Hepatocyte (in vitro differentiated cells): Measurements from ENCODE around the gene FBXL17. TPM values are rescaled to one million over a fixed set of nuclear protein-coding genes. Genes with fewer than 3 reads are reported as not detected.

Experiments used
- DNase-seq: peaks from one replicate; pipeline ENCODE4 v3.0.0-alpha.2; 2016; ENCODE audit warnings: low spot score
- H2AFZ ChIP-seq: fragments of 200-600 bp; sonication (generic); 2 replicates; pipeline ENCODE4 v1.6.0; 2016; ENCODE audit warnings: antibody characterized with exemption, mild to moderate bottlenecking
- H3K27ac ChIP-seq: fragments of 200-600 bp; sonication (generic); 2 replicates; pipeline ENCODE4 v1.5.1; 2016; ENCODE audit warnings: mild to moderate bottlenecking
- H3K27me3 ChIP-seq: fragments of 200-600 bp; sonication (generic); 2 replicates; pipeline ENCODE4 v1.6.1; 2016
- H3K36me3 ChIP-seq: fragments of 200-600 bp; sonication (generic); replicated peaks from 2 replicates; pipeline ENCODE4 v1.5.1; 2016; ENCODE audit warnings: low read depth; ENCODE audit not compliant: insufficient read depth
- H3K4me1 ChIP-seq: fragments of 200-600 bp; sonication (generic); 2 replicates; pipeline ENCODE4 v1.5.1; 2016; ENCODE audit warnings: mild to moderate bottlenecking, moderate library complexity; ENCODE audit not compliant: insufficient read depth
- H3K4me2 ChIP-seq: fragments of 200-600 bp; sonication (generic); 2 replicates; pipeline ENCODE4 v1.6.0; 2016
- H3K4me3 ChIP-seq: fragments of 200-600 bp; sonication (generic); 2 replicates; pipeline ENCODE4 v1.5.1; 2016; ENCODE audit warnings: mild to moderate bottlenecking
- H3K79me2 ChIP-seq: fragments of 200-600 bp; sonication (generic); 2 replicates; pipeline ENCODE4 v1.6.0; 2017; ENCODE audit warnings: mild to moderate bottlenecking
- H3K9me2 ChIP-seq: fragments of 200-600 bp; sonication (generic); replicated peaks from 2 replicates; pipeline ENCODE4 v1.6.0; 2017; ENCODE audit warnings: mild to moderate bottlenecking; ENCODE audit not compliant: insufficient read depth
- H3K9me3 ChIP-seq: fragments of 200-600 bp; sonication (generic); 2 replicates; pipeline ENCODE4 v1.5.1; 2016; ENCODE audit warnings: low read depth, mild to moderate bottlenecking
- H4K20me1 ChIP-seq: fragments of 200-600 bp; sonication (generic); 2 replicates; pipeline ENCODE4 v1.6.0; 2016; ENCODE audit warnings: mild to moderate bottlenecking; ENCODE audit not compliant: insufficient read depth, poor library complexity, severe bottlenecking
- CTCF ChIP-seq: fragments of 200-600 bp; sonication (generic); IDR thresholded peaks from 2 replicates; pipeline ENCODE4 v1.5.1; 2016; ENCODE audit warnings: antibody characterized with exemption, mild to moderate bottlenecking; ENCODE audit not compliant: poor library complexity
- EZH2 ChIP-seq: fragments of 200-600 bp; sonication (generic); IDR thresholded peaks from 2 replicates; pipeline ENCODE4 v1.6.1; 2016; ENCODE audit warnings: antibody characterized with exemption, mild to moderate bottlenecking, borderline replicate concordance
- EZH2phosphoT487 ChIP-seq: fragments of 200-600 bp; sonication (generic); IDR thresholded peaks from one replicate; pipeline ENCODE4 v1.6.1; 2018; ENCODE audit warnings: antibody characterized with exemption, mild to moderate bottlenecking, low read depth, moderate library complexity; ENCODE audit not compliant: unreplicated experiment, severe bottlenecking
- WGBS: methylation state at CpG from one replicate; pipeline ENCODE4 v1.1.6; 2016; ENCODE audit warnings: low lambda C conversion rate; ENCODE audit errors: missing lambda C conversion rate; 5-methylcytosine and 5-hydroxymethylcytosine counted together
- polyA plus RNA-seq: library from polyadenylated mRNA; unstranded; fragments of >200 nt; fragmentation: Nextera tagmentation; extraction: Ambion mirVana; gene quantifications from 2 replicates; pipeline ENCODE4 v1.2.1, GENCODE V29; 2016
- total RNA-seq: library from RNA; depleted of rRNA; stranded (reverse); fragments of >200 nt; gene quantifications from 2 replicates; pipeline ENCODE4 v1.2.3, GENCODE V29; 2014

The FBXL17 gene
- total and polyA plus RNA-seq, 2 experiments from 2014 or later, result 12.5 to 18.2 TPM

GRCh38 chr5:107814183-107814827, 567.6 kb downstream of the FBXL17 start:
- no peak overlapping the region for H3K4me3 ChIP-seq
- no peak for DNase-seq
- H4K20me1 ChIP-seq, result no peaks in the 10 kb centered on the region
- H3K27ac ChIP-seq, result no peak overlapping the region
- no peaks in the 10 kb centered on the region for H3K4me1 ChIP-seq
- no peak overlapping the region for H3K4me2 ChIP-seq
- no peaks in the 10 kb centered on the region for H3K27me3 ChIP-seq
- H3K36me3 ChIP-seq, result no peaks in the 10 kb centered on the region
- TF ChIP-seq EZH2 (no peak), EZH2phosphoT487 (no peak), CTCF (no peak)
- H2AFZ ChIP-seq, result no peak overlapping the region
- no peaks in the 10 kb centered on the region for H3K9me3 ChIP-seq
- WGBS, result 91% methylated on average over 7 of the region's 7 CpGs
- no peaks in the 10 kb centered on the region for H3K79me2 ChIP-seq
- no peaks in the 10 kb centered on the region for H3K9me2 ChIP-seq

GRCh38 chr5:107813559-107813958, 568.3 kb downstream of the FBXL17 start:
- Histone ChIP-seq H3K4me2 (no peak overlapping the region), H3K9me3 (no peaks in the 10 kb centered on the region), H3K4me1 (peaks cover 1% of the 10 kb centered on the region), H3K36me3 (no peaks in the 10 kb centered on the region), H4K20me1 (no peaks in the 10 kb centered on the region), H3K9me2 (no peaks in the 10 kb centered on the region), H3K4me3 (no peak overlapping the region), H3K27me3 (no peaks in the 10 kb centered on the region), H3K27ac (no peak overlapping the region), H2AFZ (no peak overlapping the region), H3K79me2 (no peaks in the 10 kb centered on the region)
- 95% methylated on average over 4 of the region's 4 CpGs for WGBS
- TF ChIP-seq EZH2 (no peak), EZH2phosphoT487 (no peak), CTCF (no peak)
- DNase-seq, result no peak

GRCh38 chr5:107812570-107813141, 569.2 kb downstream of the FBXL17 start:
- no peak overlapping the region for H3K4me3 ChIP-seq
- no peak overlapping the region for H3K4me2 ChIP-seq
- TF ChIP-seq CTCF, result no peak
- TF ChIP-seq EZH2phosphoT487, result no peak
- no peak for TF ChIP-seq EZH2
- H3K36me3 ChIP-seq, result no peaks in the 10 kb centered on the region
- H3K27ac ChIP-seq, result no peak overlapping the region
- peaks cover 6% of the 10 kb centered on the region for H3K4me1 ChIP-seq
- no peaks in the 10 kb centered on the region for H4K20me1 ChIP-seq
- no peaks in the 10 kb centered on the region for H3K27me3 ChIP-seq
- DNase-seq, result no peak
- 86% methylated on average over 8 of the region's 8 CpGs for WGBS
- H3K9me2 ChIP-seq, result no peaks in the 10 kb centered on the region
- H2AFZ ChIP-seq, result no peak overlapping the region
- no peaks in the 10 kb centered on the region for H3K79me2 ChIP-seq
- H3K9me3 ChIP-seq, result no peaks in the 10 kb centered on the region
